ENCODE results near the gene SMIM3.
"Not testable (repeated sequence)": the region's sequence is repeated elsewhere in the genome, so short reads cannot be mapped to it uniquely, and the experiment has no call there.

Gene SMIM3

GRCh38 chr5:150804388-150804787 lies 25.8 kb downstream of the SMIM3 start:
- no peak for DNase-seq (ENCODE audit: low spot score)
- TF ChIP-seq, protein P1, sequence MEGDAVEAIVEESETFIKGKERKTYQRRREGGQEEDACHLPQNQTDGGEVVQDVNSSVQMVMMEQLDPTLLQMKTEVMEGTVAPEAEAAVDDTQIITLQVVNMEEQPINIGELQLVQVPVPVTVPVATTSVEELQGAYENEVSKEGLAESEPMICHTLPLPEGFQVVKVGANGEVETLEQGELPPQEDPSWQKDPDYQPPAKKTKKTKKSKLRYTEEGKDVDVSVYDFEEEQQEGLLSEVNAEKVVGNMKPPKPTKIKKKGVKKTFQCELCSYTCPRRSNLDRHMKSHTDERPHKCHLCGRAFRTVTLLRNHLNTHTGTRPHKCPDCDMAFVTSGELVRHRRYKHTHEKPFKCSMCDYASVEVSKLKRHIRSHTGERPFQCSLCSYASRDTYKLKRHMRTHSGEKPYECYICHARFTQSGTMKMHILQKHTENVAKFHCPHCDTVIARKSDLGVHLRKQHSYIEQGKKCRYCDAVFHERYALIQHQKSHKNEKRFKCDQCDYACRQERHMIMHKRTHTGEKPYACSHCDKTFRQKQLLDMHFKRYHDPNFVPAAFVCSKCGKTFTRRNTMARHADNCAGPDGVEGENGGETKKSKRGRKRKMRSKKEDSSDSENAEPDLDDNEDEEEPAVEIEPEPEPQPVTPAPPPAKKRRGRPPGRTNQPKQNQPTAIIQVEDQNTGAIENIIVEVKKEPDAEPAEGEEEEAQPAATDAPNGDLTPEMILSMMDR (IDR thresholded peaks at IDR 0.05; ENCODE audit: extremely low read depth, missing control alignments), result no peak

DNA sequence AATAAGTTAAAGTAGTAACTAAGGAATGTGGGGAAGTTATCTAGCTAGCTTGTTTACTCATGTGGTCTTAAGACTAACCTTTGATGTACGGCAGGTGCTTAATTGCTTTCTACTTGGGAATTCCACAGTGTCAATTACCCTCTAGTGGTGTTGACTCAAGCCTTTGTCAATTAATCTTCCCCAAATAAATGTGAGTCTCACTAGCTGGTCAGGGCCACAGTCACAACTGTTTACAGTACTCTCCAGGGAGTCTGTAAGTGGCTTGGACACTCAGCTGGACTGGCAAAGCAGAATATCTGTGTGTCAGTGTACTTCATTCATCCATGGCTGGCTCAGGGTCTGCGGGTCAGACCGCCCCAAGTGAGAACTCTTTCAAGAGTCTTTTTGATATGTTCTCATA lies 30.8 kb downstream of the SMIM3 start:
- DNase-seq (ENCODE audit: low spot score), result no peak
- TF ChIP-seq, protein P1 (IDR thresholded peaks at IDR 0.05; ENCODE audit: extremely low read depth, missing control alignments), result no peak

- TF ChIP-seq, protein P1 (IDR thresholded peaks at IDR 0.05; ENCODE audit: extremely low read depth, missing control alignments), result no peak
- no peak for DNase-seq (ENCODE audit: low spot score)
These were observed 36.5 kb downstream of the SMIM3 start for GRCh38 chr5:150815010-150815409.

GRCh38 chr5:150816946-150817345 lies 38.4 kb downstream of the SMIM3 start:
- TF ChIP-seq, protein P1 (IDR thresholded peaks at IDR 0.05; ENCODE audit: extremely low read depth, missing control alignments), result no peak
- DNase-seq (ENCODE audit: low spot score), result no peak

DNA sequence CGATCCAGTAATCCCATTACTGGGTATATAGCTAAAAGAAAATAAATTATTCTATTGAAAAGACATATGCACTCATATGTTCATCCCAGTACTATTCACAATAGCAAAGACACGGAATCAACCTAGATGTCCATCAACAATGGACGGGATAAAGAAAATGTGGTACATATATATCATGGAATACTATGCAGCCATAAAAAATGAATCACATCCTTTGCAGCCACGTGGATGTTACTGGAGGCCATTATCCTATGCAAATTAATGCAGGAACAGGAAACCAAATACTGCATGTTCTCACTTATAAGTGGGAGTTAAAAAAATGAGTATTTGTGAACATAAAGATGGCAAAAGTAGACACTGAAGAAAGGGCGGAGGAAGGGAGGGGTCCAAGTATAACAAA lies 51.2 kb downstream of the SMIM3 start:
- no peak for DNase-seq (ENCODE audit: low spot score)
- TF ChIP-seq, protein P1 (IDR thresholded peaks at IDR 0.05; ENCODE audit: extremely low read depth, missing control alignments), result no peak

- DNase-seq (ENCODE audit: low spot score), result not testable (repeated sequence)
These were observed 53.3 kb downstream of the SMIM3 start for GRCh38 chr5:150831821-150832220.

DNA sequence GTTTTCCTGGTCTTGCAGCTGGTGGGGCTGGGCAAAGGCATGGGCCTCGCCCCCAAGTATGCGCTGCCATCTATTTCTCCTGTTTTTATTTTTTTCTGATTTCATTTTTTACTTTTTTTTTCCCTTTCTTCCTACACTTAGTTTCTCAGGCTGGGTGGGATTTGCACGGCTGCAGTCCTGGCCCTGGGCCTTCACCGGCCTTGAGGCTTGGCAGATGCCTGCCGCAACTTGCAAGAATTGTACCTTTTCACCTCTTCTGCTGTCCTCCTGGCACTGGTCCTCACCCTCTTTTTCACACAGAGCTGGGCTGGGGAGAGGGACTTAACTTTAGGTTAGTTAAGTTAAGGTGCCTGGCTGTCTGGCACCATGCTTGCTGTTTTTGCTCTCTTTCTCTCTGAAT lies 57.5 kb downstream of the SMIM3 start:
- DNase-seq (ENCODE audit: low spot score), result no peak
- TF ChIP-seq, protein P1 (IDR thresholded peaks at IDR 0.05; ENCODE audit: extremely low read depth, missing control alignments), result no peak

GRCh38 chr5:150836703-150837102 lies 58.1 kb downstream of the SMIM3 start:
- TF ChIP-seq, protein P1 (IDR thresholded peaks at IDR 0.05; ENCODE audit: extremely low read depth, missing control alignments), result no peak
- no peak for DNase-seq (ENCODE audit: low spot score)

GRCh38 chr5:150845185-150845859 lies 66.8 kb downstream of the SMIM3 start:
- DNase-seq (ENCODE audit: low spot score), result not testable (repeated sequence)

DNA sequence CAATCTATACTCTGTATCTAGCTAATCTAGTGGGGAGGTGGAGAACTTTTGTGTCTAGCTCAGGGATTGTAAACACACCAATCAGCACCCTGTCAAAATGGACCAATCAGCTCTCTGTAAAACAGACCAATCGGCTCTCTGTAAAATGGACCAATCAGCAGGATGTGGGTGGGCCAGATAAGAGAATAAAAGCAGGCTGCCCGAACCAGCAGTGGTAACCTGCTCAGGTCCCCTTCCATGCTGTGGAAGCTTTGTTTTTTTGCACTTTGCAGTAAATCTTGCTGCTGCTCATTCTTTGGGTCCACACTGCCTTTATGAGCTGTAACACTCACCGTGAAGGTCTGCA lies 67.7 kb downstream of the SMIM3 start, which contains the start of gene IRGM:
TSS of gene IRGM (plus strand) at position 214 of the 346 bp plus-strand sequence. CDS start 1,603 bp downstream, outside the sequence.
- DNase-seq (ENCODE audit: low spot score), result not testable (repeated sequence)

All from GM20000 (cell line).